DOHH2 (cell line): Measurements from ENCODE around the gene NRL.

Source experiments
- H3F3A ChIP-seq: fragments of 200-600 bp; sonication (generic), shearing (Covaris generic); 2 replicates; pipeline ENCODE4 v1.6.0; 2016; ENCODE audit warnings: antibody characterized with exemption, mild to moderate bottlenecking; ENCODE audit not compliant: control insufficient read depth, insufficient read depth
- H3K27ac ChIP-seq: fragments of 200-600 bp; sonication (generic); 2 replicates; pipeline ENCODE4 v1.5.1; 2014; ENCODE audit warnings: low read depth, mild to moderate bottlenecking, low read length, moderate library complexity
- H3K27me3 ChIP-seq: fragments of 200-600 bp; sonication (generic); 2 replicates; pipeline ENCODE4 v1.6.1; 2014; ENCODE audit warnings: mild to moderate bottlenecking, low read length, mixed read lengths; ENCODE audit not compliant: control insufficient read depth
- H3K36me3 ChIP-seq: fragments of 200-600 bp; sonication (generic); 2 replicates; pipeline ENCODE4 v1.6.1; 2014; ENCODE audit warnings: mild to moderate bottlenecking, low read length, moderate library complexity, mixed read lengths; ENCODE audit not compliant: control insufficient read depth
- H3K4me1 ChIP-seq: fragments of 200-600 bp; sonication (generic); 2 replicates; pipeline ENCODE4 v1.6.1; 2014; ENCODE audit warnings: mild to moderate bottlenecking, low read length, mixed read lengths; ENCODE audit not compliant: control insufficient read depth
- H3K4me2 ChIP-seq: fragments of 200-600 bp; sonication (generic); 2 replicates; pipeline ENCODE4 v1.6.0; 2014; ENCODE audit warnings: mild to moderate bottlenecking, low read length, moderate library complexity
- H3K4me3 ChIP-seq: fragments of 200-600 bp; sonication (generic); 2 replicates; pipeline ENCODE4 v1.5.1; 2014; ENCODE audit warnings: mild to moderate bottlenecking, low read length, mixed read lengths
- H3K79me2 ChIP-seq: fragments of 200-600 bp; sonication (generic); 2 replicates; pipeline ENCODE4 v1.6.1; 2014; ENCODE audit warnings: mild to moderate bottlenecking, low read length, mixed read lengths; ENCODE audit not compliant: control insufficient read depth
- H3K9me2 ChIP-seq: fragments of 200-600 bp; sonication (generic); replicated peaks from 2 replicates; pipeline ENCODE4 v1.6.1; 2014; ENCODE audit warnings: mild to moderate bottlenecking, low read length, mixed read lengths; ENCODE audit not compliant: control insufficient read depth
- H3K9me3 ChIP-seq: fragments of 200-600 bp; sonication (generic); 2 replicates; pipeline ENCODE4 v1.6.1; 2014; ENCODE audit warnings: antibody characterized with exemption, low read length, mixed read lengths; ENCODE audit not compliant: control insufficient read depth, insufficient read depth
- H4K20me1 ChIP-seq: fragments of 200-600 bp; sonication (generic); 2 replicates; pipeline ENCODE4 v1.6.0; 2014; ENCODE audit warnings: low read depth, mild to moderate bottlenecking, antibody characterized with exemption, low read length, moderate library complexity; ENCODE audit not compliant: control insufficient read depth, insufficient read depth
- EZH2phosphoT487 ChIP-seq: fragments of 200-600 bp; sonication (generic); IDR thresholded peaks from 2 replicates; pipeline ENCODE4 v1.6.1; 2017; ENCODE audit warnings: borderline replicate concordance, mild to moderate bottlenecking, antibody characterized with exemption, low read length, moderate library complexity, mixed read lengths
- TF ChIP-seq, protein P1 (sequence below): fragments of 200-600 bp; sonication (generic); IDR thresholded peaks from one replicate; pipeline ENCODE4 v1.5.1; 2014; ENCODE audit warnings: antibody characterized with exemption, mild to moderate bottlenecking, low read depth, low read length; ENCODE audit not compliant: poor library complexity, severe bottlenecking

NRL gene

DNA sequence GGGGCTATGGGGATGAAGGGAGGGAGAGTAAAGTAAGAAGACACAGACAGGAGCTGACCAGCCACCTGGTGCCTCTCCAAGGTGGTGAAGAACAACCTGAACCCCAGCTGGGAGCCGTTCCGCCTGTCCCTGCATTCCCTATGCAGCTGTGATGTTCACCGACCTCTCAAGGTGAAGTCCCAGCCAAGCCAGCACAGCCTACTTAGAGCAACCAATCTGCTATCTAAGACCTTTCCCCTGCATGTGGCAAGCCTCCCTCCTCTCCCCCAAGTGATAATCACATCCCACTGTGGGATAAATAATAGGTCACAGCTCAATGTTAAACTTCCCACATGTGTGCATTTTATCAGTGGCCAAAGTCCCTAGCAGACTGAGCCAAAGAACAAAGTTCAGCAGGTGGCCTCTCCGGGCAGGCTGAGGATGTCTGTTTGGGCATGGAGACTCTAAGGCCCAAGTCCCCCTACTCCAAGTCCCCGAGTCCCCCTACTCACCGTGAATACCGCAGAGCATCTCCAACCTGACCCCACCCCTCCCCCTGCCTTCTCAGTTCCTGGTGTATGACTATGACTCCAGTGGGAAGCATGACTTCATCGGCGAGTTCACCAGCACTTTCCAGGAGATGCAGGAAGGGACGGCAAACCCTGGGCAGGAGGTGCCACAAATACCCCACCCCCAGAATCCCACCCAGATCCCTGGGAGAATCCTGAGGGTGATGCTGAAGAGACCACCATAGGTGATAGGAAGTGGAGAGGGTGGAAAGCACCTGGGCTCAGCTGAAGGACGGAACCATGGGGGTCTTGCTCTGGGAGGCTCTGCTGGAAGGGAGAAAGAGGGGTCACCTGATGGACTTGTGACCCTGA is 39.9 kb downstream of the NRL start:
- Histone ChIP-seq H3K27me3 (no peaks in the 10 kb centered on the region), H3K4me2 (peak overlapping the region; percentile 24; the same call in 1 of the 2 replicates), H3F3A (no peaks in the 10 kb centered on the region), H3K4me1 (peaks cover 13% of the 10 kb centered on the region), H3K36me3 (no peaks in the 10 kb centered on the region), H3K79me2 (no peaks in the 10 kb centered on the region), H3K4me3 (no peak overlapping the region), H3K9me2 (no peaks in the 10 kb centered on the region), H3K9me3 (no peaks in the 10 kb centered on the region), H3K27ac (no peak overlapping the region), H4K20me1 (no peaks in the 10 kb centered on the region)
- TF ChIP-seq, protein P1, sequence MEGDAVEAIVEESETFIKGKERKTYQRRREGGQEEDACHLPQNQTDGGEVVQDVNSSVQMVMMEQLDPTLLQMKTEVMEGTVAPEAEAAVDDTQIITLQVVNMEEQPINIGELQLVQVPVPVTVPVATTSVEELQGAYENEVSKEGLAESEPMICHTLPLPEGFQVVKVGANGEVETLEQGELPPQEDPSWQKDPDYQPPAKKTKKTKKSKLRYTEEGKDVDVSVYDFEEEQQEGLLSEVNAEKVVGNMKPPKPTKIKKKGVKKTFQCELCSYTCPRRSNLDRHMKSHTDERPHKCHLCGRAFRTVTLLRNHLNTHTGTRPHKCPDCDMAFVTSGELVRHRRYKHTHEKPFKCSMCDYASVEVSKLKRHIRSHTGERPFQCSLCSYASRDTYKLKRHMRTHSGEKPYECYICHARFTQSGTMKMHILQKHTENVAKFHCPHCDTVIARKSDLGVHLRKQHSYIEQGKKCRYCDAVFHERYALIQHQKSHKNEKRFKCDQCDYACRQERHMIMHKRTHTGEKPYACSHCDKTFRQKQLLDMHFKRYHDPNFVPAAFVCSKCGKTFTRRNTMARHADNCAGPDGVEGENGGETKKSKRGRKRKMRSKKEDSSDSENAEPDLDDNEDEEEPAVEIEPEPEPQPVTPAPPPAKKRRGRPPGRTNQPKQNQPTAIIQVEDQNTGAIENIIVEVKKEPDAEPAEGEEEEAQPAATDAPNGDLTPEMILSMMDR, result no peak
- TF ChIP-seq EZH2phosphoT487, result no peak

DNA sequence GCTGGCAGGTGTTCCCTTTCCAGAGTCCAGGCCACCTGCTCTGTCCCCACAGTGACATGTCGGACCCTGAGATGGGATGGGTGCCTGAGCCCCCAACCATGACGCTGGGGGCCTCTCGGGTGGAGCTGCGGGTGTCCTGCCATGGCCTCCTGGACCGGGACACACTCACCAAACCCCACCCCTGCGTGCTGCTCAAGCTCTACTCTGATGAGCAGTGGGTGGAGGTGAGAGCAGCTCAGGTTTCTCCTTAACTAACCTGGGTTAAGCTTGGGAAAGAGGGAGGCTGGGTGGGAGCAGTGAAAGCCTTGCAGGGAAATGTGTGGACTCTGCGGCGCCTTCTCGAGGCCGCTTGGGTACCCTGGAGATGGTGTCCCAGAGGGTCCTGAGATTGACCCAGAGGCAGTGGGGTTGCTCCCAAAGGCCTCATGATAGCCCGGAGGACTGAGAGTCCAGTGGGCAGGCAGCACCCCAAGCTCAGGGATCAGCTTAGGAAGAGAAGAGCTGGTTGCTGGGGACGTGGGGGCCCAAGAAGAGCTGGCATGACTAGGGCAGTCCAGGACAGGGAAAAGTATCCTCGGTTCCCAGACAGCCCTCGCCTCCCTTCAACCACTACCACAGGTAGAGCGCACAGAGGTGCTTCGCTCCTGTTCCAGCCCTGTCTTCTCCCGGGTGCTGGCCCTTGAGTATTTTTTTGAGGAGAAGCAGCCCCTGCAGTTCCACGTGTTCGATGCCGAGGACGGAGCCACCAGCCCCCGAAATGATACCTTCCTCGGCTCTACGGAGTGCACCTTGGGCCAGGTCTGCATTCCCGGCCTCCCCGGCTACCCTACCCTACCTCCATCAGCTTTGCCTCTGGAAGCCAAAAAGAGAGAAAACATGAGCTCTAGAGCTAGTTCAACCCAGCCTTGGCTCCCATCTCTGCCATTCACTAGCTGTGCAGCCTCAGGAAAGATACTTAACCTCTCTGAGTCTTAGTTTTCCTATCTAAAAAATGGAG is 41.6 kb downstream of the NRL start:
- TF ChIP-seq, protein P1, result no peak
- no peak for TF ChIP-seq EZH2phosphoT487
- Histone ChIP-seq H3K9me2 (no peaks in the 10 kb centered on the region), H3K4me2 (no peak overlapping the region), H3K27me3 (no peaks in the 10 kb centered on the region), H3K4me3 (no peak overlapping the region), H3K36me3 (no peaks in the 10 kb centered on the region), H4K20me1 (no peaks in the 10 kb centered on the region), H3K9me3 (no peaks in the 10 kb centered on the region), H3K27ac (no peak overlapping the region), H3K79me2 (no peaks in the 10 kb centered on the region), H3F3A (no peaks in the 10 kb centered on the region), H3K4me1 (peaks cover 10% of the 10 kb centered on the region)

DNA sequence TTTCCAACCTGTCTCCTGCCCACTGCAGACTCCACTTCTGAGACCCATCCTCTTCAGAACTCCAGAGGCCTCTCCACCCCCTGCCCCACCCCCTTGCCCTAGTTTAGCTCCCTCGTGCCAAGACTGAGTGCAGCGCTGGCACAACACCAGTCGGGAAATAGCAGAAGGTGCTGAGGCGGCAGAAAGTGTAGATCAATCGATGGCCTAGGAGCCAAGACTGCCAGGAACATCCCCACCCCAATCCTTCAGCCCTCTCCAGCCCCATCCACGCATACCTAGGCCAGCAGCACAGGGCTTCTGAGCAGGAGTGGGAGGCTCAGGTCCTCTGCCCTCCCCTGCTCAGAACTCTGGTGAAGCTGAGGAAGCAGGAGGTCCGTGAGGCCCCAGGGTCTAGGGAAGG is 42.3 kb downstream of the NRL start:
- TF ChIP-seq, protein P1, result no peak
- TF ChIP-seq EZH2phosphoT487, result no peak
- H3K9me3 ChIP-seq, result no peaks in the 10 kb centered on the region
- H3K4me3 ChIP-seq, result no peak overlapping the region
- H4K20me1 ChIP-seq, result no peaks in the 10 kb centered on the region
- H3K79me2 ChIP-seq, result no peaks in the 10 kb centered on the region
- no peaks in the 10 kb centered on the region for H3K36me3 ChIP-seq
- no peaks in the 10 kb centered on the region for H3K27me3 ChIP-seq
- no peaks in the 10 kb centered on the region for H3K9me2 ChIP-seq
- H3K27ac ChIP-seq, result no peak overlapping the region
- no peak overlapping the region for H3K4me2 ChIP-seq
- no peaks in the 10 kb centered on the region for H3F3A ChIP-seq
- peaks cover 10% of the 10 kb centered on the region for H3K4me1 ChIP-seq
